Cardiac fibroblast (primary cell): ENCODE results near the gene ST6GALNAC4.

Experiments
- DNase-seq, 2 donors: peaks; one replicate each; pipeline versions ENCODE4 v3.0.0 to v3.0.0-alpha.2; 2010; ENCODE audit warnings: low read depth in 2 of 2
- H3K4me3 ChIP-seq, 2 donors: replicated peaks in 1 of 2; 1 replicate in 1 of 2; 2 replicates in 1 of 2; pipeline ENCODE4 v1.5.1; 2011; ENCODE audit warnings: low read depth in 2 of 2, low read length in 2 of 2, mild to moderate bottlenecking in 2 of 2, moderate library complexity in 1 of 2
- TF ChIP-seq, protein P1 (sequence below): IDR thresholded peaks from one replicate; pipeline ENCODE4 v1.5.1; 2011; ENCODE audit warnings: low read depth, mild to moderate bottlenecking, low read length, inconsistent platforms

Gene ST6GALNAC4

DNA sequence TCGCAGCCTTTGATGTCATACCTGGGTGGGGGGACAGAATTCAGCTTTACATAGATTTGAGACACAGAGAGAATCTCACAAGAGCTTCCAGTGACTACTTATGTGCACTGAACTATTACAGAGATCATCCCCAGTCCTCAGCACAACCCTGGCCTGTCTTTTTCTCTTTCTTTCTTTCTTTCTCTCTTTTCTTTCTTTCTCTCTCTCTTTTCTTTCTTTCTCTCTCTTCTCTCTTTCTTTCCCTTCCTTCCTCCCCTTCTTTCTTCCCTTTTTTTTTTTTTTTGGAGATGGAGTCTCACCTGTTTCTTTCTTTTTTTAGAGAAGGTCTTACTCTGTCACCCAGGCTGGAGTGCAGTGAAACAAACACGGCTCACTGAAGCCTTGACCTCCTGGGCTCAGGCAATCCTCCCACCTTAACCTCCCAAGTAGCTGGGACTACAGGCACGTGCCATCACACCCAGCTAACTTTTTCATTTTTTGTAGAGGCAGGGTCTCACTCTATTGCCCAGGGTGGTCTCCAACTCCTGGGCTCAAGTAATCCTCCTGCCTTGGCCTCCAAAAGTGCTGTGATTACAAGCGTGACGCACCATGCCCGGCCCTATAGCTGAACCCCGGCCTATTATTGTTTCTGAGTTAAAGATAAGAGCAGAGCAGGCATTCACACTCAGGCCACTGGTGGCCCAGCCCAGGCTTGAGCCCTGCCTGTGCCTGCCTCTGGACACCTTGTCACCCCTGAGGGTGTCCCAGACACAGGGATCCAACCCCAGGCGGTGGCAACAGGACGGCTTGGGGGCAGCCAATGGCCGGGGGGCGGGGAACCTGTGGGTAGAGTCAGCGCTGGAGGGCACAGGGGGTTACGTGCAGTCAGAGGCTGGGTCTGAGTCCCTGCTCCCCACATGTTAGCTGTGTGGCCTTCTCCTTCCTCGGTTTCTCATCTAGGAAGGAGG lies 9.4 kb upstream of the ST6GALNAC4 start:
- TF ChIP-seq, protein P1, sequence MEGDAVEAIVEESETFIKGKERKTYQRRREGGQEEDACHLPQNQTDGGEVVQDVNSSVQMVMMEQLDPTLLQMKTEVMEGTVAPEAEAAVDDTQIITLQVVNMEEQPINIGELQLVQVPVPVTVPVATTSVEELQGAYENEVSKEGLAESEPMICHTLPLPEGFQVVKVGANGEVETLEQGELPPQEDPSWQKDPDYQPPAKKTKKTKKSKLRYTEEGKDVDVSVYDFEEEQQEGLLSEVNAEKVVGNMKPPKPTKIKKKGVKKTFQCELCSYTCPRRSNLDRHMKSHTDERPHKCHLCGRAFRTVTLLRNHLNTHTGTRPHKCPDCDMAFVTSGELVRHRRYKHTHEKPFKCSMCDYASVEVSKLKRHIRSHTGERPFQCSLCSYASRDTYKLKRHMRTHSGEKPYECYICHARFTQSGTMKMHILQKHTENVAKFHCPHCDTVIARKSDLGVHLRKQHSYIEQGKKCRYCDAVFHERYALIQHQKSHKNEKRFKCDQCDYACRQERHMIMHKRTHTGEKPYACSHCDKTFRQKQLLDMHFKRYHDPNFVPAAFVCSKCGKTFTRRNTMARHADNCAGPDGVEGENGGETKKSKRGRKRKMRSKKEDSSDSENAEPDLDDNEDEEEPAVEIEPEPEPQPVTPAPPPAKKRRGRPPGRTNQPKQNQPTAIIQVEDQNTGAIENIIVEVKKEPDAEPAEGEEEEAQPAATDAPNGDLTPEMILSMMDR: no peak
- DNase-seq: no peak
- no peak overlapping the region for H3K4me3 ChIP-seq

DNA sequence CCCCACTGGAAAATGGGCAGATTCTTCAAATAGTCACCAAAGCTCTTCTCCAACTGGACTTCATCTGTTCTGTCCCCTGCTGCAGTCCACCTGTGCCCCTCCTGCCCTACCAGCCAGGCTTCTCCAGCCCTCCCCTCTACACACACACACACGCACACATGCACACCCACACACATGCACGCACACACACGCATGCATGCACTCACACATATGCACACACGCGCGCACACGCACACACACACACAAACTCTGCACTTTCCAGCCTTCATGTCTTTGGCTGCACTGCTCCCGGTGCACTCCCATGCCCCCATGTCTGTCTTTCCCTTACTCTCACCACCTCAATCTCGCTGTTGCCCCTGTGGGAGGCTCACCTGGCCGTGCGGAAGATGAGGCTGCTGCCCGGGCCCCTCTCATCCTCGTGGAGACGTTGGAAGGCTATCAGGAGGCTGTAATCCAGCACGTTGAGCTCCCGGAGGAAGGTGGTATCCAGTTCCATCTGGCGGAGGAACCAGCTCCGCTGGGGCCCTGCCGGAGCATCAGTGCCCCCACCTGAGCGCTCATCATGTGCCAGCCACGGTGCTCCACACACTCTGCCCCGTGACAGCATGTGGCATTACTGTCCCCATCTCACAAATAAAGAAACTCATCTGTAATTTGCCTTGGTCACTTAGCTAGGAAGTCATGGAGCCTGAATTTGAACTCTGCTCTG lies 8.0 kb upstream of the ST6GALNAC4 start:
- no peak for DNase-seq
- no peak overlapping the region for H3K4me3 ChIP-seq
- TF ChIP-seq, protein P1: no peak

DNA sequence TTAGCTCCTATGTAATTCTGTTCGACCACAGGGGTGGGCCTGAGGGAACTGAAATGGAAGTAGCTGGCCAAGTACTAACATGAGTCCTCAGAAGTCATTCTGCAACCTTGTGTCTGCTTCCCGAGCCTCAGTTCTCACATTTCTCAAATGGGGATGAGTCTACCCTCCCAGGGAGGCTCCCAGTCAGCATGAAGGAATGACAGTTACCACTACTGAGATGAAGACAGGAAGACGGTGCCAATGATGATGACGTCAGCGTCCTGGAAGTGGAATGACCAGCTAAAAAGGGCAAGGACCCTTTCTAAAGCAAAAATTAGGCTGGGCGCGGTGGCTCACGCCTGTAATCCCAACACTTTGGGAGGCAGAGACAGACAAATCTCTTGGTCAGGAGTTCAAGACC lies 6.9 kb upstream of the ST6GALNAC4 start:
- DNase-seq: peak; percentile 81 to 98
- TF ChIP-seq, protein P1: no peak
- H3K4me3 ChIP-seq: no peak overlapping the region

DNA sequence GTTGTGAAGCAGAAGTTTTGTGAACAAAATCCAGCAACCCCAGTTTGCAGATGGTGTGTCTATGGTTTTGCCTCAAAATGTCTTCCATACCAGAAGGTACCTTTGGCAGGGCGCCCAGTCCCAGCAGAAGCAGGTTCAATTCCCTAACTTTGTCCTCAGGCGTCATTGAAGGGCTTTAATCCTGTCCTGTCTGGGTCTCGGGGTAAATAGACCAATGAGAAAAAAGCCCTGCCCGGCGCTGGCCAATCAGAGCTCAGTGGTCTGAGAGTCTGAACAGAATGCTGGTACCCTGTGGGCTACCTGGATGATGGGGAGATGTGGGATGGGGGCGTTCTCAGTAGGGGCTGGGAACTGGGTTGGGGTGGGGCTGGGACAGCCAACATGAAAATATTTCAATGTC lies 6.2 kb upstream of the ST6GALNAC4 start:
- TF ChIP-seq, protein P1: no peak
- DNase-seq: no peak
- no peak overlapping the region for H3K4me3 ChIP-seq

DNA sequence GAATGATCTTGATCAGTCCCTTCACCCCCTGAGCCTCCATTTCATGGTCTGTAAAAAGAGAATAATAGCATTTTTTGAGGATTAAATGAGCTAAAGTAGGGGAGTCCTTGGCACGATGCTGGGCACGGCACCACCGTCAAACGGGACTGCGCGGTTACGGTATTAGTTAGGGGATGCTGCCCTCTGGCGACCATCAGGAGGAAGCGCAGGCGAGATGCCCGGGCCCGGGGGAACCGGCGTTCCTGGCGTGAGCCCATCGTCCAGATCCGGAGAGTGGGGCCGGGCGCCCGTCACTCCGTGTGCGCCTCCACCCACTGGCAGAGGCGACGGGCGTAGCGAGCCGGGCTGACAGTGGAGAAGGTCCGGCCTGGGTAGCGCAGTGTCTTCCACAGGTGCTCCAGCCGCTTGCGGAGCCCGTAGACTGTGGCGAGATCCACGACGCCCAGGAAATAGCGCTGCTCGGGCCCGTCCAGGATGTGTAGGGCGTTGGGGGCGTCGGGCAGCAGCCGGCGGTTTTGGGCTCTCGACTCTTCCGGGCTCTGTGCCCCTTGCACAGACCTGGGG lies 4.8 kb upstream of the ST6GALNAC4 start:
- DNase-seq: peak; percentile 65 to 66
- peak overlapping the region; percentile 18 to 42 for H3K4me3 ChIP-seq
- TF ChIP-seq, protein P1: peak; percentile 79

DNA sequence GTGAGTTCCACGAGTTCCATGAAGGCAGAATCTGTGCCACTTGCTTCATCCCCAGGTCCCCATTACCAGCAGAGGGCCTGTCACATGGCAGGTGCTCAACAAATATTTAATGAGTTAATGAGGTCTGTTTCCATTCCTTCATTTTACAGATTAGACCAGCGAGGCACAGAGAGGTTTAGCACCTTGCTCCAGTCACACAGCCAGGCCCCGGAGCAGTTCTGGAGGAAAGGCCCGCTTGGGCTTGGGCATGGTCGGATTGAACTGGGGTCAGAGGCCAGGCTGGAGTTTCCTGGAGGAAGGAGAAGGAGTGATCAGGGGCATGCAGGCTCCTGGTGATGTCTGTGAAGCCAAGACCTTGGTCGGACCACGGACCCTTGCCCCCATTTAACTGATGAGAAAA lies 4.0 kb upstream of the ST6GALNAC4 start:
- no peak for DNase-seq
- TF ChIP-seq, protein P1: no peak

More for the DNA sequence above, 4.0 kb upstream of the ST6GALNAC4 start:
- no peak overlapping the region for H3K4me3 ChIP-seq
